Testis (tissue), 3 donors: ENCODE results near the gene IFITM1. TPM values are rescaled to one million over a fixed set of nuclear protein-coding genes. Genes with fewer than 3 reads are reported as not detected.
"Not testable (repeated sequence)": the region's sequence is repeated elsewhere in the genome, so short reads cannot be mapped to it uniquely, and the experiment has no call there.

Source experiments
- DNase-seq: peaks from one replicate; pipeline ENCODE4 v3.0.0-alpha.2; 2019
- H3K27ac ChIP-seq, 2 donors: fragments of 200-600 bp; sonication (generic); one replicate each; pipeline ENCODE4 v1.5.1; 2019
- H3K27me3 ChIP-seq: fragments of 200-600 bp; sonication (generic); one replicate; pipeline ENCODE4 v1.5.1; 2019
- H3K36me3 ChIP-seq: fragments of 200-600 bp; sonication (generic); one replicate; pipeline ENCODE4 v1.5.1; 2017; ENCODE audit warnings: low read depth; ENCODE audit errors: missing control alignments
- H3K4me1 ChIP-seq: fragments of 200-600 bp; sonication (generic); one replicate; pipeline ENCODE4 v1.5.1; 2019
- H3K4me3 ChIP-seq, 2 donors: fragments of 200-600 bp; sonication (generic); one replicate each; pipeline ENCODE4 v1.5.1; 2017 to 2019
- H3K9me3 ChIP-seq: fragments of 200-600 bp; sonication (generic); one replicate; pipeline ENCODE4 v1.5.1; 2017
- CTCF ChIP-seq, 3 experiments: fragments of 450-650 bp in 2 of 3; fragments of 200-600 bp in 1 of 3; sonication (generic) in 1 of 3; IDR thresholded peaks; one replicate each; pipeline ENCODE4 v1.5.1; 2016 to 2019; ENCODE audit warnings: antibody characterized with exemption in 3 of 3, mild to moderate bottlenecking in 2 of 3, moderate library complexity in 1 of 3
- POLR2A ChIP-seq: fragments of 450-650 bp; IDR thresholded peaks from one replicate; pipeline ENCODE4 v1.6.1; 2017; ENCODE audit warnings: antibody characterized with exemption, mild to moderate bottlenecking, moderate library complexity
- WGBS, 2 donors: methylation state at CpG; one replicate each; pipeline ENCODE4 v1.1.5; 2018; 5-methylcytosine and 5-hydroxymethylcytosine counted together
- intact Hi-C: fragments of 100-400 bp; cut with DNase I; formaldehyde crosslinking; loops from one replicate; pipeline ENCODE4 v1.15.1; 2023; ENCODE audit warnings: low total_unique reads
- polyA plus RNA-seq: library from polyadenylated mRNA; stranded (reverse); fragments of 350-450 nt; fragmentation: Illumina TruSeq; extraction: RNeasy Lipid Tissue Mini Kit (QIAGEN cat#74804); gene quantifications from one replicate; pipeline ENCODE4 v1.2.3, GENCODE V29; 2014; ENCODE audit warnings: low read depth, low replicate concordance; ENCODE audit not compliant: insufficient read depth
- total RNA-seq, 2 donors: library from RNA; depleted of rRNA; stranded (reverse); fragments of >200 nt; gene quantifications; one replicate each; pipeline ENCODE4 v1.2.3, GENCODE V29; 2016

IFITM1 gene
- total and polyA plus RNA-seq, 3 donors from 2014 or later = 63.1 to 146 (median 93.3) TPM

GRCh38 chr11:344836-345578, 31.2 kb downstream of the IFITM1 start:
- Histone ChIP-seq H3K9me3 (no peaks in the 10 kb centered on the region), H3K4me3 (no peak overlapping the region), H3K36me3 (no peaks in the 10 kb centered on the region), H3K4me1 (no peaks in the 10 kb centered on the region), H3K27me3 (no peaks in the 10 kb centered on the region), H3K27ac (no peak overlapping the region)
- no peak for TF ChIP-seq POLR2A
- TF ChIP-seq CTCF (IDR thresholded peaks at IDR 0.05) = no peak
- no peak for DNase-seq
- WGBS, 2 donors = 90 to 93% methylated on average over 11 of the region's 11 CpGs
- intact Hi-C loops = no loop called here

GRCh38 chr11:346529-346928, 32.7 kb downstream of the IFITM1 start:
- Histone ChIP-seq H3K27ac (no peak overlapping the region), H3K9me3 (no peaks in the 10 kb centered on the region), H3K4me3 (no peak overlapping the region), H3K4me1 (no peaks in the 10 kb centered on the region), H3K27me3 (no peaks in the 10 kb centered on the region), H3K36me3 (no peaks in the 10 kb centered on the region)
- 86 to 91% methylated on average over 3 of the region's 3 CpGs for WGBS, 2 donors
- DNase-seq = no peak
- TF ChIP-seq CTCF (IDR thresholded peaks at IDR 0.05) (no peak), POLR2A (no peak)
- intact Hi-C loops = no loop called here

- H3K4me3 ChIP-seq, H3K27me3 ChIP-seq, H3K36me3 ChIP-seq, DNase-seq, H3K27ac ChIP-seq, H3K9me3 ChIP-seq, intact Hi-C loops: not testable (repeated sequence)
- peaks cover 20% of the 10 kb centered on the region for H3K4me1 ChIP-seq
- 56 to 66% methylated on average over 8 of the region's 8 CpGs for WGBS, 2 donors
Observed at GRCh38 chr11:349270-349954, 35.6 kb downstream of the IFITM1 start.

- peaks cover 22% of the 10 kb centered on the region for H3K4me1 ChIP-seq
- H3K36me3 ChIP-seq, H3K4me3 ChIP-seq, H3K27me3 ChIP-seq, DNase-seq, H3K27ac ChIP-seq, H3K9me3 ChIP-seq: not testable (repeated sequence)
- WGBS, 2 donors = 77 to 84% methylated on average over 13 to 16 of the region's 16 CpGs
- intact Hi-C loops = loop anchor here (10.0 kb wide), 1 partner anchor 55 kb away; the partner anchor contains the start of gene IFITM5
Observed at GRCh38 chr11:350033-350722, 36.3 kb downstream of the IFITM1 start.

DNA sequence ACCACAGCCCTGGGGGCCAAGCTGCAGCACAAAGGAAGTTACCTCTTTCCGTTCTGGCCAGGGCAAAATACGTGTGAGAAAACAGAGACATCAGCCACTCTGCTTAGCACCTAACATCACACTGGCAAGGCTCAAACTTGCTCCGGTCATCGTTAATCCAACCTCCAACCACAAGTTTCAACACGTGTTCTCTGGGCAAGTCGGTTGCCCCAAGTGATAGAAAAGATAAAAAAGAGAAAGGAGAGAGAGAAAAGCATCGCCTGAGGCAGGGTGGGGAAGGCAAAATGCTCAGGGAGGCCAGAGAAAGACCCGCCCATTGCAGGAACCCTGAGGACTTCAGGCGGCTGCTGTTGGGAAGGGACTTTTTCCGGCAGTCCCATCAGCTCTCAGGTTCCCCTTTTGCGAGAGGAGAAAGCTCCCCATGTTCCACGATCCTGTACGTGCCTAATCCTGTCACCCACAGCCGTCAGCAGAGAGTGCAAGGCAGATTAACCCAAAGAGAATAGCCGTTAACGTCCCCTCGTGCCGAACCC, 36.9 kb downstream of the IFITM1 start:
- Histone ChIP-seq H3K9me3 (no peaks in the 10 kb centered on the region), H3K27me3 (no peaks in the 10 kb centered on the region), H3K27ac (peak overlapping the region in 1 of 2 donors; percentile 12), H3K4me1 (peaks cover 28% of the 10 kb centered on the region), H3K36me3 (no peaks in the 10 kb centered on the region), H3K4me3 (no peak overlapping the region)
- intact Hi-C loops = loop anchor here (10.0 kb wide), 1 partner anchor 56 kb away; the partner anchor contains the start of gene IFITM5
- DNase-seq = no peak
- 84 to 85% methylated on average over 18 of the region's 18 CpGs for WGBS, 2 donors
- TF ChIP-seq CTCF (IDR thresholded peaks at IDR 0.05) (no peak), POLR2A (no peak)
